GM19372 (cell line): ENCODE results near the gene RAD51B.
"Not testable (repeated sequence)": the region's sequence is repeated elsewhere in the genome, so short reads cannot be mapped to it uniquely, and the experiment has no call there.

Experiments used
- ATAC-seq: cut with Tn5 transposase; IDR thresholded peaks from one replicate; pipeline ENCODE4 v1.9.1; 2021; ENCODE audit warnings: mild to moderate bottlenecking, low read depth, moderate library complexity; ENCODE audit not compliant: unreplicated experiment

RAD51B gene

DNA sequence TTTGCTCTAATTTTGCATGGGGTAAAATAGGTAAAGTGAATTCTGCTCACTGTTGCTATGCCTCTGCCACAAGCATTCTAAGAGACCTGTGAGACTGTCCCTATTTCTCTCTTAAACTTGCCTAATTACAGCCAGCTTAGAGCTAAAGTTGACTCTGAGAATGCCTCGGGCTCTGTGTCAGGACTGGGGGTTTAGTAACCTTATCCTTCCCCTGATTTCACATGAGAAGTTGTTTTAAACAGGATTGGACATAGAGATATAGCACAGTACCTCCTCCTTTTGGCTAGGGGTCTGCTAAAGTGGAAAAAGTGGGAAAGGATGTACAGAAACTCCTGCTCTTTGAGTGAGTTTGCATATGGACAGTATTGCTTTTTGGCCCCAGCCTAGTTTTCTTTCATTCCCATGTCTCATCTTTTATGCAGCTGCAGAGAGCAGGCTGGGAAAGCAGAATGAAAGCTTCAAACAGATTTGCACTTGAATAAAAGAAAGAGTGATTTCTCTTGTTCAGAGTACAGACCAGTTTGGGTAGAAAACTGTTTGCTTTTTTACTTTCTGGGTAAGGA, 122.0 kb downstream of the RAD51B start:
- no peak for ATAC-seq

GRCh38 chr14:67942080-67942710, 122.6 kb downstream of the RAD51B start:
- ATAC-seq: no peak

DNA sequence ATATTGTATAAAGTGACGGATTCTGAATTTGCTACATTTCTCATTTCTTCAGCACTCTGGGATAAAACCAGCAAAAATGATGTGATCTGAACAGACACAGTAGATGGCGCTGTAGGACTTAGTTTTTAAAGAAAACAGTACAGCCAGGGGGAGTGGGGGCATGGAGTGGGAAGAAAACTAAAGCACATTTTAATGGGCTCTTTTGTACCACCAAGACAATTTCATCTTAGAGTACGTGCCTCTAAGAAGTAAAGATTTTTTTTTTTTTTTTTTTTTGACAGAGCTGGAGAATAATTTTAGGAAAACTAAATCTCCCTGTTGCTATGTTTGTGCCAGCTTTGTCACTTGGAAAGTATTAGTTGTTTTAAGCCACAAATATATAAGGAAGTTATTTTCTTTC, 124.4 kb downstream of the RAD51B start:
- ATAC-seq: no peak

DNA sequence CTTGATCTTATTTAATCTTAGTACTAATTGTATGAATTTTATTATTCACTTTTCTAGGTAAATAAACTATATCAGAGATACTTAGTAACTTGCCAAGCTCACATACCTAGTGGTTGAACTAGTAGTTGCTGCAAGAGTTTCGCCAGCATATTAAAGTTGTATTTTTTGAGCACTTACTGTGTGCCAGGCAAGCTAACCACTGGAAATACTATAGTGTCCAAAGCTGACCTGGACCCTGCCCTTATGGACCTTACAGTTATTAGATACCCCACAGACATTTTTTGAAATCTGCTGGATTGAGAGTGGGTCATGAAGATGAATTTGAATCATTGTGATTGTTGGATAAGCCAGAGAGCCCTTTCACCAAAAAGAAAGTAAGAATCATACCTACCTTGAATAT, 125.0 kb downstream of the RAD51B start:
- ATAC-seq: no peak

DNA sequence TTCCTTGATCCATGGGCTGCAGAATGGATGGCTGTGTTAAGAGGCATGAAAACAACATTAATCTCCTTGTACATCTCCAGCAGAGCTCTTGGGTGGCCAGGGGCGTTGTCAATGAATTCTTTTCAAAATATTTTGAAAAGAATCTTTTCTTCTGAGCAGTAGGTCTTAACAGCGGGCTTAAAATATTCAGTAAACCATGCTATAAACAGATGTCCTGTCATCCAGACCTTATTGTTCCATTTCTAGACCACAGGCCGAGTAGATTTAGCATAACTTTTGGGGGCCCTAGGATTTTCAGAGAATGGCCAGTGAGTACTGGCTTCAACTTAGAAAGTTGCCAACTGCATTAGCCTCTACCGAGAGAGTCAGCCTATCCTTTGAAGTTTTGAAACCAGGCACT, 130.2 kb downstream of the RAD51B start:
- ATAC-seq: no peak

GRCh38 chr14:67950386-67950785, 130.8 kb downstream of the RAD51B start:
- no peak for ATAC-seq

GRCh38 chr14:67951529-67952135, 132.1 kb downstream of the RAD51B start:
- no peak for ATAC-seq

DNA sequence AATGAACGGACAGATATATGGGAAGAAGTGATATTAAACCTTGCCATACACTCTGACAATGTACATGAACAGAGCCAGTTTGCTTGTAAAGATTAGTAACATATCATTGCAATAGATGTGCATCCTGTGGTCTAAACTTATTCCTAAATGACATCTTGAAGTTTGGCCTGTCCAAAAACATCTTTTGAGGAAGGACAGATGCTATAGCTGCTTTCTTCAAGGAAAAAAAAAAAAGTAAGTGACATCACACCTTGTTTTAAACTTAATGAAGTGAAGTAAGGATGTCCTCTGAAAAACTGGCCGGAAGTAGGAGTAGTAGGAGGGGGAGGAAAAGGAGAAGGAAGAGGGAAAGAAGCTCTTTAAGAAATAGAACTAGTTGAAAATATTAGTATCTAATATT, 132.8 kb downstream of the RAD51B start:
- ATAC-seq: no peak

- ATAC-seq: no peak
Observed at GRCh38 chr14:67952786-67953185, 133.2 kb downstream of the RAD51B start.

DNA sequence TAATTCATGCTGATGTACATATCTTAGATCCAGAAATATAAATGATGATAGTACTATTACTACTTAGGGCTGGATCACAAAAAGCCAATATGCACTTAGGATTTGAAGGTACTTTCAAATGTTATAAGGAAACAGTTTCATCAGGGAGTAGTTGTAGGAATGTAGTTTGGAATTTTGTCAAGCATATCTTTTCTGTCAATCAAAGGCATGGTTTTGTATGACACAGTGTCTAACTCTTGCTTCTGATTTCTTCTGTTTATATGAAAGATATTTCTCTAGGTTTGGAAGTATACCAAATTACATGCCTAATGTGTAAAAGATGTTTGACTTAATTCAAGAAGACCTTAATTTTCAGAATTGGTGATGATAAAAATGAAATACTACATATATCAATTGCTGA, 135.7 kb downstream of the RAD51B start:
- no peak for ATAC-seq

- no peak for ATAC-seq
Observed at GRCh38 chr14:67957946-67958345, 138.4 kb downstream of the RAD51B start.

GRCh38 chr14:67961676-67962075, 142.1 kb downstream of the RAD51B start:
- ATAC-seq: no peak

DNA sequence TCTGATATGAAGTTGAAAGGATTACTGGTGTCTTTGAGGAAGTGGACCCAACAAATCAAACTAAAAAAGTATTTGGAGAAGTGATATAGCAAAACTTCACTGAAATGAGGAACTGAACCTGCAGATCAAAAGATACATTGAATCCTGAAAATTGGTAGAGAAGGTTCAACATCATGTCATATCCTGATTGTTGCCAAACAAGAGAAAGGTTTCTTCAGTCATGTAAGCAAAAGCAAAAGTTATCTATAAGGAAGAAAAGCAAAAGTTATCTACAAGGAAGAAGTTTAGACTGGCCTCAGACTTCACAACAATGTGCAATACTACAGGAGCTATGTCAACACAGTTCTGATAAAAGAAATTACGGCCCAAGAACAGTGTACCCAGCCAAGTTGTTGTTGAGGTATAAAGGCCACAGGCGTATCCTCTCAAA, 142.7 kb downstream of the RAD51B start:
- no peak for ATAC-seq

DNA sequence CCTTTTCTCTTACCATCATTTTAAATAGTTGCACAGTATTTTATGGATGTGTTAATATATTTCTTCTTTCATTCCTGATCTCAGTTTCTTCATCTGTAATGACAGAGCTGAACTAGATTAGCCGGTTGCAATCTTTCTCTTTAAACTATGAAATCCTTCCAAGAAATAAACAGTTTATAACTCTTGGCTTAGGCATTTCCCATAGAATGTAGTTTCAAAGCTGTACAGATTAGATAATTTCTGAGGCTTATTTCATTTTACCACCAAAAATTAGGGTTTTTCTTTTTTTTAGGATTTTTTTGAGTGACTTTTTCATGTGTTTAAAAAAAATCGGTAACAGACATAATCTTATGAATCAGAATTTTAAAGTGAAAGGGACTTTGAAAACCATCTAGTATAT, 144.0 kb downstream of the RAD51B start:
- no peak for ATAC-seq

- ATAC-seq: no peak
Observed at GRCh38 chr14:67963960-67964812, 144.6 kb downstream of the RAD51B start.

GRCh38 chr14:67965696-67966095, 146.1 kb downstream of the RAD51B start:
- ATAC-seq: no peak

GRCh38 chr14:67967206-67967605, 147.6 kb downstream of the RAD51B start:
- no peak for ATAC-seq

- not testable (repeated sequence) for ATAC-seq
Observed at GRCh38 chr14:67967970-67968369, 148.4 kb downstream of the RAD51B start.

GRCh38 chr14:67970923-67971322, 151.3 kb downstream of the RAD51B start:
- ATAC-seq: no peak

GRCh38 chr14:67971627-67972625, 152.3 kb downstream of the RAD51B start:
- no peak for ATAC-seq
